ENCODE data around the gene FUT8.
"Not testable (repeated sequence)": the region's sequence is repeated elsewhere in the genome, so short reads cannot be mapped to it uniquely, and the experiment has no call there.

FUT8 gene

GRCh38 chr14:65419593-65420252 lies 7.2 kb downstream of the FUT8 start:
- no peak for DNase-seq (ENCODE audit: low read depth)

DNA sequence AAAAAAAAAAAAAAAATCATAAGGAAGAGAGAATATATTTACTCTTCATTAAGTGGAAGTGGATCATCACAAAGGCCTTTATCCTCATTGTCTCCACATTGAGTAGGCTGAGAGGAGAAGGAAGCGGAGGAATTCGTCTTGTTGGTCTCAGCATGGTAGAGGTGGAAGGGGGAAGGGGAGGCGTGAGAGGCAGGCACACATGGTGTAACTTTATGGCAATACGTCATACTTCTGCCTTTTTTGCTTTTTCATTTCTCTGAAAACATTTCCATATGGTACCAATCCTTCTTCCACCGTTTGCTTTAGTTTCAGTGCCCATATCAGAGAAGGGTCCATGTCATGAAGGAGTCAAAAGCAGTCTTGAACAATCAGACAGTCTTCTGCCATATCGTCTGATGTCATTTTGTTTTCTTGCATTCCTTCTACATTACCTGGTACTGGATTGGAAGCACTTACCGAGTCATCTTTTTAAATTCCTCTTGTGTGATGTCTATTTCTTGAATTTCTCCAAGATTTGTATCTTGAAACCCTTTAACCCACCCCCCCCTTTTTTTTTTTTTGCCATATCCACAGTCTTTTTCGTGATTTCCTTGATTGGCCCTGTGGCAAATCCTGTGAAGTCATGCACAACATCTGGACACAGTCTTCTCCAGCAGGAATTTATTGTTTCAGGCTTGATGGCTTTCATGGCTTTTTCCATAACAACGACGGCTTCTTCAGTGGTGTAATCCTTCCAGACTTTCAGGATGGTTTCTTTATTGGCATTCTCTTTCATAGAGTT lies 8.9 kb downstream of the FUT8 start:
- no peak for DNase-seq (ENCODE audit: low read depth)

- DNase-seq (ENCODE audit: low read depth): no peak
Observed at GRCh38 chr14:65422088-65422834, 9.7 kb downstream of the FUT8 start.

DNA sequence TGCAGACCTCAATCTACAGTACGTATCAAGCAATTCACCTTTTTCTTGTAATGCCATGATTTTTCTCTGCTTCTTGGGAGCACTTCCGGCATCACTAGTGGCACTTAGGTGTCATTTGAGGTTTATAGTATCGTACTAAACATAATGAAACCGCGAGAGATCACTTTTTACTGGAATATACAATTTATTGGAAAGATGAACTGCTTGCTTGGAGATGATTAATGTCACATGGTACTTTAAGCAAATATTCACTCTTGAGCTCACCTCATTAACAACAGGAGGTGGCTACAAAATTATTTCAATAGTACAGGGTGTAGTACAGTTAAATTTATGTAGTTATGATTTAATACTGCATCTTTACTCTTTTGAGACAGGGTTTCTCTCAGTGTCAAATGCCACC lies 11.5 kb downstream of the FUT8 start:
- DNase-seq (ENCODE audit: low read depth): no peak

DNA sequence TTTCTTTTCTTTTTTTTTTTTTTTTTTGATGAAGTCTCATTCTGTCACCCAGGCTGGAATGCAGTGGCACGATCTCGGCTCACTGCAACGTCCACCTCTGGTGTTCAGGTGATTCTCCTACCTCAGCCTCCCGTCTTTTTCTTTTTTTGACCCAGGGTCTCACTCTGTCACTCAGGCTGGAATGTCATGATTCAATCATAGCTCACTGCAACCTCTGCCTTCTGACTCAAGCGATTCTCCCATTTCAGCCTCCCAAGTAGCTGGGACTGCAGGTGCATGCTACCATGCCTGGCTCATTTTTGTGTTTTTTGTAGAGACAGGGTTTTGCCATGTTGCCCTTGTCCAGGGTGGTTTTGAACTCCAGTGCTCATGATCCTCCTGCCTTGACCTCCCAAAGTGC lies 12.0 kb downstream of the FUT8 start:
- DNase-seq (ENCODE audit: low read depth): no peak

DNA sequence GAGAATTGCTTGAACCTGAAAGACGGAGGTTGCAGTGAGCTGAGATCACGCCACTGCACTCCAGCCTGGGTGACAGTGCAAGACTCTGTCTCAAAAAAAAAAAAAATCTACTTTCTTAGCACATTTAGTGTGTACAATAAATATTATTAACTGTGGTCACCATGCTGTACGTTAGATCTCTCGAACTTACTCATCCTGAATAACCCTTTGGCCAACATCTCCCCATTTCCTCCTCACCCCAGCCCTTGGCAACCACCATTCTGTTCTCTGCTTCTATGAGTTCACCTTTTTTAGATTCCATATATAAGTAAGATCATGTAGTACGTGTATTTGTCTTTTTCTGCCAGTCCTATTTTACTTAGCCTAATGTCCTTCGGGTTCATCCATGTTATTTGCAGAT lies 13.4 kb downstream of the FUT8 start:
- DNase-seq (ENCODE audit: low read depth): no peak

- not testable (repeated sequence) for DNase-seq (ENCODE audit: low read depth)
Observed at GRCh38 chr14:65426902-65427301, 14.4 kb downstream of the FUT8 start.

DNA sequence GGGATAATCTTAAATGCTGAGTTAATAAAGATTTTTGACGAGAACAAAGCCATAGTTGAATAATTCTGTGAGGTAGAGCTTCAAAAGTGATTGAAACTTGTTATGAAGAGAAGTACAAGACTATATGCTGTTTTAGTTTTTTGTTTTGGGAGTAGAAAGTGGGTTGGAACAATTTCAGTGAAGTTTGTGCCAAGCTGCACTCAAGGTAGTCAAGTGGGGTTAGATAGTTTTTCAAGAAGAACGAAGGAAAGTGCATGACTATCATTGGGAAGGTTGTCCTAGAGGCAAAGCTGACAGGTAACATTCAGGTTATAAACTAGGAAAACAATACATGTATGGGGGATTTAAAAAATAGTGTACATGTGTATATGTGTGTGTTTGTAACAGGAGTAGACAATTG lies 16.2 kb downstream of the FUT8 start:
- no peak for DNase-seq (ENCODE audit: low read depth)

DNA sequence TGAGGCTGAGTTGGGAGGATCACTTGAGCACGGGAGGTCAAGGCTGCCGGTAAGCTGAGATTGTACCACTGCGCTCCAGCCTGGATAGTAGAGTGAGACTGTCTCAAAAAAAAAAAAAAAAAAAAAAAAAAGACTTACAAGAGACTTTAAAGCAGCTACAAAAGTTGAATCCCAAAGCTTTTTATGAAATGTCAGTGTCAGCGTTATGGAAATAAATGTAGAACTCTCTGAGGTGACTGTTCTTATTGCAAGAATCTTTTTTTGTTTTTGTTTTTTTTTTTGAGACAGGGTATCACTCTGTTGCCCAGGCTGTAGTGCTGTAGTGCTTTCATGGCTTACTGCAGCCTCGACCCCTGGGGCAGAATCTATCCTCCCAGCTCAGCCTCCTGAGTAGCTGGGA lies 17.2 kb downstream of the FUT8 start:
- no peak for DNase-seq (ENCODE audit: low read depth)

DNA sequence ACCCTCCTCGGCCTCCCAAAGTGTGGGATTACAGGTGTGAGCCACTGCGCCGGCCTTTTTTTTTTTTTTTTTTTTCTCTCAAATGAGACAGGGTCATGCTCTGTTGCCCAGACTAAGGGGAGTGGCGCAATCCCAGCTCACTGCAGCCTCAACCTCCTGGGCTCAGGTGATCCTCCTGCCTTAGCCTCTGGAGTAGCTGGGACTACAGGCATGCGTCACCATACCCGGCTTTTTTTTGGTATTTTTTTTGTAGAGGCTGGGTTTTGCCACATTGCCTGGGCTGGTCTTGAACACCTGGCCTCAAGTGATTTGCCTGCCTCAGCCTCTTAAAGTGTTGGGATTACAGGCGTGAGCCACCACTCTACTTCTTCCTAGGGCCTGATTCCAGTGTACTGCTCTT lies 18.7 kb downstream of the FUT8 start:
- no peak for DNase-seq (ENCODE audit: low read depth)

DNA sequence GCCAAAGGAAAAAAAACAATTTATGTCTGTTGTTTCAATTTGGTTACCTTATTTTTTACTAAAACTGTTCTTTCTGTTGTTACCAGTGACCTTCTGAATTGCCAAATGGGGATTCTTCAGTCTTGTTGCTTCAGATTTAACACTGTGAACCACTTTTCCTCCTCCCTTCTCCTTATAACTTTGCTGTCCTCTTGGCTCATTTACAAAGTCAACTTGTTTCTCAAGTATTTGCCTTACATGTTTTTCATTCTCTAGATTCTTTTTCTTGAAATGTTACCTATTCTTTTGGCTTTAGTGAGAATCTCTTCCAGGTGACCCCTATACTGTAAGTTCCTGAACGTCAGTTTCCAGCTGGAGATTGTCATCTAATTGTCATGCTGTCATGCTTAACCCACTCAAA lies 19.4 kb downstream of the FUT8 start:
- DNase-seq (ENCODE audit: low read depth): no peak

DNA sequence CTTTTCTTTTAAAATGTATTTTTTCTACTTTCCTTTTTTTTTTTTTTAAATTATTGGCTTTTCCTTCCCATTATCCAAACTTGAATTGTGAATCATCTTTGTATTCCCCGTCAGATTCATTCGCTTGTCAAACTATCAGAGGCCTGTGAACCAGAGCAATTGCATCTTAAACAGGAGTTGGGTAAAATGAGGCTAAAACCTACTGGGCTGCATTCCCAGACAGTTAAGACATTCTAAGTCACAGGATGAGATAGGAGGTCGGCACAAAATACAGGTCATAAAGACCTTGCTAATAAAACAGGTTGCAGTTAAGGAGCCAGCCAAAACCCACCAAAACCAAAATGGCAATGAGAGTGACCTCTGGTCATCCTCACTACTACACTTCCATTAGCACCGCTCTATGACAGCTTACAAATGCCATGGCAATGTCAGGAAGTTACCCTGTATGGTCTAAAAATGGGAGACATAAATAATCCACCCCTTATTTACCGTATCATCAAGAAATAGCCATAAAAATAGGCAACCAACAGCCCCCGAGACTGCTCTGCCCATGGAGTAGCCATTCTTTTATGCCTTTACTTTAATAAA lies 19.9 kb downstream of the FUT8 start:
- DNase-seq (ENCODE audit: low read depth): no peak

- DNase-seq (ENCODE audit: low read depth): no peak
Observed at GRCh38 chr14:65433157-65433556, 20.6 kb downstream of the FUT8 start.

DNA sequence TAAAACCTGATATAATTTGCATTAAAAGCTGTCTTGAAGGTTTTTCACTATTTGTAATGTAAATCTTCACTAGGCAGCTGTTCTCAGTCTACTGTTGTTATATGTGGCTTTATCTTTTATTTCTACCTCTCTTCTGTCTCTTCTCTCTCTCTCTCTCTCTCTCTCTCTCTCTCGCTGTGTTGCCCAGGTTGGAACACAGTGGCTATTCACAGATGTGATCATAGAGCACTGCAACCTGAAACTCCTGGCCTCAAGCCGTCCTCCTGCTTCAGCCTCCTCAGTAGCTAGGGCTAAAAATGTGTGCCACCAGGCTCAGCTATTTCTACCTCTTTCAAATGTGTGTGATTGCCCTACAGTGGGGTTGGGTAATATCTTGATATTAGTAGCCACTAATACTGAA lies 21.1 kb downstream of the FUT8 start:
- DNase-seq (ENCODE audit: low read depth): no peak

DNA sequence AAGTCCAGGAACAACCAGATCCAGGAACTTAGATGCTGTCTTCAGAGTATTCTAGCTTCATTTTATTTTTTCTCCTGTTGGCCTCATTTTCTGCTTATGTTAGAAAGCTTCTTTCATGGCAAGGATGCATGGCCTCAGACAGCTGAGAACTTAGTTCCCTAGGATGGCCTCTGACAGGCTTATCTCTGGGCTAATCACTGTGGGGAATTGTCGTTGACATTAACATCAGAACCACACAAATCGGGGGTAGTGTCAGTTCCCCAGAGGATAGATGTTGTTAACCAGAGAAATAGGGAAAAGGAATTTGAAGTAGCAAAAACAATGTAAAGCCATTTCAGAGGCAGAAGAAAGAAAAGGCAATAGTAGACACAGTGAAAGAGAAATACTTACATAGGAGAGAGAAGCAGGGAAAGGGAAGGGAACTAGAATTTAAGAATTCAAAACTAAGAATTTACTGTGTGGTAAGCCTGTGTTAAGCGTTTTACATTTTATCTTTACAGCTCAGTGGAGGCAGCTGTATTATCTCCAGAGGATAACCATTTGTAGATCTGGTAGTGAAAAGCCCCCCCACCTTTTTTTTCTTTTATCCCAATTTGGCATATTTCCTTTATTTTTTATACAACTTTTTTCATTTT lies 21.8 kb downstream of the FUT8 start:
- no peak for DNase-seq (ENCODE audit: low read depth)

- DNase-seq (ENCODE audit: low read depth): no peak
Observed at GRCh38 chr14:65438266-65438933, 25.9 kb downstream of the FUT8 start.

GRCh38 chr14:65439117-65439516 lies 26.6 kb downstream of the FUT8 start:
- no peak for DNase-seq (ENCODE audit: low read depth)

DNA sequence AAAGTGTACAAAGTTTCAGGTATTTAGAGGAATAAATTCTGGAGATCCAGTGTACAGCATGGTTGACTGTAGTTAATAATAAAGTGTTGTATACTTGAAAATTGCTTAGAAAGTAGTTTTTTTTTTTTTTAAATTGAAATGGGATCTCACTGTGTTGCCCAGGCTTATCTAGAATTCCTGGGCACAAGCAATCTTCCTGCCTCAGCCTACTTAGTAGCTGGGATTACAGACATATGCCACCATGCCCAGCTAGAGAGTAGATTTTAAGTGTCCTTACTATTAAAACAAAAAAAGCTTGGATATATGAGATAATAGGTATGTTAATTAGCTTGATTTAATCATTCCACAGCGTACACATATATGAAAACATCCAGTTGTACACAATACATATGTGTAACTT lies 27.7 kb downstream of the FUT8 start:
- no peak for DNase-seq (ENCODE audit: low read depth)

DNA sequence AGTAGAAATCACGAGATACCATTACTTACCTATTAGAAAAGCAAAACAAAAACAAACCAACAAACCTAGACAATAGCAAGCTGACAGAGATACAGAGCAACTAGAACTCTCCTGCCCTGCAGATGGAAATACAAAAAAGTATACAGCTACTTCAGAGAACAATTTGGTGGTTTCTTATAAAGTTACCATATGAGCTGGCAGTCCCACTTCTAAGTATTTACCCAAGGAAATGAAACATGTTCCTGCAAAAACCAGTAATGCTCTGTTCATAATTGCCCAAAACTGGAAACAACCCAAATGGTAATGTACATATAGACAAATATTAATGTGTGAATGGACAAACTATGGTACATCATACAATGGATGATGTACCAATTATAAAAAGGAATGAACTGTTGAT lies 31.7 kb downstream of the FUT8 start:
- DNase-seq (ENCODE audit: low read depth): no peak

GRCh38 chr14:65446159-65446558 lies 33.6 kb downstream of the FUT8 start:
- DNase-seq (ENCODE audit: low read depth): no peak

DNA sequence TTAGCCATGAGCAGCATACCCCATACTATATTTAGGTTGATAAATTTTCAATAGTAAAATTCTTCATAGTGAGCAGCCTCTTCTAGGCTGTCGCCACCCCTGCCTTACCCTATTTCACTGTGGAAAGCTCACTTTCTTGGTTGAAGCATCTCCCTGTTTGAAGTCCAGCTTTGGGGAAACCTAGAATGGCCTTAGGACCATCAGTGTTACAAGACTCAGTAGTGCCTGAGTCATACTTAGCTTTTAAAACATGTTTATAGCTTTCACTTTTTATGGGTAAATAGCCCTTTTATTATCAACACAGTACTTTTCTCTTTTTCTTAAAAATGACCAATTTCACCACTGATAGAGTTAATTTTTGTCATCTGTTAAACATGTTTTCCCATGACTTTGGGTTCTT lies 37.1 kb downstream of the FUT8 start:
- no peak for DNase-seq (ENCODE audit: low read depth)
